Activated T-helper 1 cell treated with anti-CD3 and anti-CD28 coated beads, Interleukin-12 subunit alpha, Interleukin-12 subunit beta, Interleukin-2, Interleukin-4 antibody, amounts not matched to agents 30 ng/mL and 10 ng/mL and 1 ng/mL, durations not matched to agents 14 hours and 24 hours and 36 hours (primary cell): ENCODE data around the gene SLC22A12. TPM values are rescaled to one million over a fixed set of nuclear protein-coding genes. Genes with fewer than 3 reads are reported as not detected.

Experiments used
- DNase-seq: peaks from one replicate; pipeline ENCODE4 v3.0.0; 2021; ENCODE audit warnings: low spot score
- H3K27ac Mint-ChIP-seq: one replicate; pipeline ENCODE4 v1.8.0; 2021; ENCODE audit warnings: mild to moderate bottlenecking, mixed read lengths
- H3K27me3 Mint-ChIP-seq: one replicate; pipeline ENCODE4 v1.8.0; 2022; ENCODE audit warnings: mild to moderate bottlenecking, moderate library complexity, mixed read lengths; ENCODE audit not compliant: insufficient read depth
- H3K36me3 Mint-ChIP-seq: one replicate; pipeline ENCODE4 v1.8.0; 2021; ENCODE audit warnings: low read depth, mixed read lengths
- H3K4me1 Mint-ChIP-seq: one replicate; pipeline ENCODE4 v1.8.0; 2021; ENCODE audit warnings: low read depth, mixed read lengths
- H3K4me3 Mint-ChIP-seq: one replicate; pipeline ENCODE4 v1.8.0; 2021; ENCODE audit warnings: mild to moderate bottlenecking, moderate library complexity, mixed read lengths
- H3K9me3 Mint-ChIP-seq: one replicate; pipeline ENCODE4 v1.8.0; 2021; ENCODE audit warnings: mixed read lengths
- intact Hi-C: fragments of 100-400 bp; cut with micrococcal nuclease; formaldehyde crosslinking; loops from one replicate; pipeline ENCODE4 v1.15.1; 2024
- total RNA-seq: library from RNA; stranded (reverse); gene quantifications from 2 replicates; pipeline ENCODE4 v1.2.3, GENCODE V29; 2022

The SLC22A12 gene
- total RNA-seq = not detected in 2 replicates

DNA sequence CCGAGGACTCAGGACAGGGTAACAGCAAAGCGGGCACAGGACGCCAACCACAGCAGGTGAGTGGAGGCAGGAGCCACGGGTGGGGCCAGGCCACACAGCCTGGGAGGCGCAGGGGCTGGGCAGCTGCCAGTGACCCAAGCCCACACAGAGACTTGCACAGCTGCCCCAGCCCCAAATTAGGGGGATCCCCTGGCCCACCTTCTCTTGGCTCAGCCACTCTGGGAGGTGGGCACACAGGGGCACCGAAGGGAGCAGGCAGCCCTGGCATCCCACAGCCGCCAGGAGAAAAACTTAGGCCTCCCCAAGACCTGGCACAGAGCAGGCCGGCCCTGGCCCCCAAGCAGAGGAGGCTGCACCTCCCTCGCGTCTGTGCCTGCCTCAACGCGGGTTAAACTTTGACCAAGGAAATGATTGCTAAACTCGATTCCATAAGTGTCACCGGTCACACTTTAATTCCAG is at the start of gene SLC22A12:
TSS of gene SLC22A12 (plus strand) at position 458 of the 459 bp plus-strand sequence. CDS start 337 bp downstream, outside the sequence.
- Mint-ChIP-seq H3K9me3 (peaks cover 13% of the 10 kb centered on the region), H3K36me3 (no peaks in the 10 kb centered on the region), H3K27ac (no peak within 1 kb of the TSS), H3K27me3 (no peaks in the 10 kb centered on the region), H3K4me3 (no peak within 1 kb of the TSS), H3K4me1 (no peaks in the 10 kb centered on the region)
- intact Hi-C loops = no loop called here
- no peak for DNase-seq

DNA sequence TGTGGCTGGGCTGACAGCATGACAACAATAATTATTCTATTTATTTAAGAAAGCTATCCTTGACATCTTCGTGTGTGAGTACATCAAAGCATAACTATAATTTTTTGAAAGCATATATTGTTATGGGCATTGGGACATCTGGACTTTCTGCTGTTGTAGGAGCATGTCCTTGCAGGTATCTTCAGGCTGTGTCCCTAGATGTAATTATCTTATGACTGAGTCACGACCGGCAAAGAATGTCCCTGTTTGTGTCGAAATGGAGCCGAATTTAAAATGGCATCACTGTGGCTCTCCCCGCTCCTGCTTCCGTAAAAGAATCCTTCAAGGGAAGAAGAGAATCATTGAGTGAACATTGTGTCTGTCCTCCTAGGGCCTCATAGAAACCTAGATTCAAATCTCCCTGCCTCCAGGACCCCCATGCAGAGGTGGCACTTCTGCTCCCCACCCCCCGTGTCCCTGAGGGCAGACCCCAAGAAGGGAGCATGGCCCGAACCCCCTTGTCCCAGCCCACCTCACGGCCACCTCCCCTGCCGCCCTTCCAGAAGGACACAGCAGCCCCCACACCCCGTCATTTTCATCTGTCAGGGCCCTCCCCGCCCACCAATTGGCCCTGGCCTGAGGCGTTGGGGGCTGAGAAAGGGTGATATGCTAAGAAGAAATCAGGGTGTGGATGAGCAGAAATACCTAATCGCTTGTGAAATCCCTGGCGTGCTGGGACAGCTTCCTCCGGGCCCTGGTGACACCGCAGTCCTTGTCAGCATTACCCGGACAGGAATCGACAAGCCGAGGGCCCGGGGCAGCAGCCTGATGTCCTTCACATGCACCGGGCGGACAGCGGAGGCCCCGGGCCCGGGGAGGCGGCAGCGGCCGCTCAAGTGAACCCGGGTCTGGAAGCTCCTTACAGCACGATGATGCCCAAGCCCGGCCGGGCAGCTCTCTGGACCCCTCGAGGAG is 48.6 kb upstream of the SLC22A12 start:
- intact Hi-C loops = no loop called here
- H3K27ac Mint-ChIP-seq = no peak overlapping the region
- peaks cover 8% of the 10 kb centered on the region for H3K27me3 Mint-ChIP-seq
- no peaks in the 10 kb centered on the region for H3K4me1 Mint-ChIP-seq
- no peak for DNase-seq
- H3K4me3 Mint-ChIP-seq = no peak overlapping the region
- H3K36me3 Mint-ChIP-seq = no peaks in the 10 kb centered on the region
- H3K9me3 Mint-ChIP-seq = no peaks in the 10 kb centered on the region

DNA sequence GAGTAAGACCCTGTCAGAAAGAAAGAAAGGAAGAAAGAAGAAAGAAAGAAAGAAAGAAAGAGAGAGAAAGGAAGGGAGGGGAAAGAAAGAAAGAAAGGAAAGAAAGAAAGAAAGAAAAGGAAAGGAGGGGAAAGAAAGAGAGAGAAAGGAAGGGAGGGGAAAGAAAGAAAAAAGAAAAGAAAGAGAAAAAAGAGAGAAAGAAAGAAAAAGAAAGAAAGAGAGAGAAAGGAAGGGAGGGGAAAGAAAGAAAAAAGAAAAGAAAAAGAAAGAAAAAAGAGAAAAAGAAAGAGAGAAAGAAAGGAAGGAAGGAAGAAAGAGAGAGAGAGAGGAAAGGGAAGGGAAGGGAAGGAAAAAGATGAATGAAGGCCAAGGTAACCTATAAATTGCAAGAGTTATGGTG is 47.2 kb upstream of the SLC22A12 start:
- no peaks in the 10 kb centered on the region for H3K36me3 Mint-ChIP-seq
- intact Hi-C loops = no loop called here
- DNase-seq = no peak
- no peaks in the 10 kb centered on the region for H3K4me1 Mint-ChIP-seq
- H3K27ac Mint-ChIP-seq = no peak overlapping the region
- H3K9me3 Mint-ChIP-seq = no peaks in the 10 kb centered on the region
- no peak overlapping the region for H3K4me3 Mint-ChIP-seq
- peaks cover 2% of the 10 kb centered on the region for H3K27me3 Mint-ChIP-seq

DNA sequence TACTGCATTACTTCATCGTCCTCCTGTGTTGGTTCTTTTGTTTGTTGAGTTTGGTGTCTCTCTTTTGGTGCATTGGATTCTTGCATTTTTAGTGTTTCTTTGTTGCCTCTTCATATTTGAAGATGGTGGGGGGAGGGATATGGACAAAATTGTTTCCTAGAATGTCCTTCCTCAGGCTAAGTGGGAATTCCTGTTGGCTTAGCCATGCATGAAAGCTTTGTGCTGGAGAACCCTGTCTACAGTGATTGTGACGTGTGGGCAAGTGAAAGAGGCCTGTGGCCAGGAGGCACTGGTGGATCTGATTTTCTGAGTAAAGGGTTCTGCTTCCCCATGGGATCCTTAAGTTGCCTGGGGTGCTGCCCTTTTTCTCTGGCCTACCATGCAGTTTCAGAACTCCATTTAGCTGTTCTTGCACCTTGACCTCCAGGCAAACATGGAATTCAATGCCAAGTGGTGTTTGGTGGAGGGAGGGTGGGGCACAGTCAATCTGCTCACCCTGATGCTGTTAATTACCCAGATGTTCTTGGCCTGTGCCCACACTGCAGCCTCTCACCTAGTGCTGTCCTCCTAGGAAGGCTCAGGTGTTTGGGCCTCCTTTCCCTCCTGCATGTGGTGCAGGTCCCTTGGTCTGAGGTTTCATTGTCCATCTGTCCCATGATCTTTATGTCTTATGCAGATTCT is 46.3 kb upstream of the SLC22A12 start:
- H3K4me3 Mint-ChIP-seq = no peak overlapping the region
- intact Hi-C loops = no loop called here
- H3K36me3 Mint-ChIP-seq = no peaks in the 10 kb centered on the region
- no peaks in the 10 kb centered on the region for H3K9me3 Mint-ChIP-seq
- DNase-seq = no peak
- peaks cover 1% of the 10 kb centered on the region for H3K27me3 Mint-ChIP-seq
- H3K4me1 Mint-ChIP-seq = no peaks in the 10 kb centered on the region
- H3K27ac Mint-ChIP-seq = no peak overlapping the region

DNA sequence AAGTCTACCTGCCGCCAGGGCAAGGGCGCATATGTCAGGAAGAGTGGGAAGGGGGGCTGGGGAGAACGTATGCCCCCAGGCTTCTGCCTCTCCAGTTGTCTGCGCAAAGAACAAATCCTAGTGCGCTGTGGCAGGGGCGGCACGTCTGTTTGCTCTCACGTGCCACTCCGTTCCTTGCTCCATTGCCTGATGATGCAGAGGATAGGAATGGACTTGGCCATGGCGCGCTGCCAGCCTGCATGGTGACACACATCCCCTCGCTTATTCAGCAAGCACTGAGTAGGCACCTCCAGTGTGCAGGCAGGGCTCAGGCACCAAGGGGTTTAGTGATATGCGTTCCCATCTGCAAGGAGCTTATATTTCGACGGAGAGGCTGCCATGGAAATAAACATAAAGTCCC is 45.4 kb upstream of the SLC22A12 start:
- Mint-ChIP-seq H3K27ac (no peak overlapping the region), H3K9me3 (no peaks in the 10 kb centered on the region), H3K4me1 (no peaks in the 10 kb centered on the region), H3K4me3 (no peak overlapping the region), H3K27me3 (no peaks in the 10 kb centered on the region), H3K36me3 (no peaks in the 10 kb centered on the region)
- intact Hi-C loops = no loop called here
- DNase-seq = no peak

DNA sequence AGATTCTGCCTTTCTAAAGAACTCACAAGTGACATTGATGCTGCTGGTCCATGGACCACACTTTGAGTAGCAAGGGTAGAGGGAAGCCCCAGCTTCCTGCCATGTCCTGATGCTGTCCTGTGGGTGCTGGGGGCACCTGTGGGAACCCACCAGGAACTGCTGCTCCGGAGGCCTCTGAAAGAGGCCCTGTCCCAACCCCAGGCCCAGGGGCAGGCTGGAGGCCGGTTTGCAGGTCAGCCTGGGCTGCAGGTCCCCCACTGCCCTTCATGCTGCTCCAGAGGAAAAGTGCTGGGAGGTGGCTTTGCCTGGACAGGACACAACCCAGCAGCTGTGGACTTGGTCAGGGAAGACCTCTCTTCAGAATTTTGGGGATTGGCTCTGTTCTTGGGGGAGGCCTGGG is 44.8 kb upstream of the SLC22A12 start:
- no peaks in the 10 kb centered on the region for H3K9me3 Mint-ChIP-seq
- no peaks in the 10 kb centered on the region for H3K27me3 Mint-ChIP-seq
- H3K4me3 Mint-ChIP-seq = no peak overlapping the region
- no peaks in the 10 kb centered on the region for H3K4me1 Mint-ChIP-seq
- intact Hi-C loops = no loop called here
- no peak for DNase-seq
- no peaks in the 10 kb centered on the region for H3K36me3 Mint-ChIP-seq
- H3K27ac Mint-ChIP-seq = no peak overlapping the region

DNA sequence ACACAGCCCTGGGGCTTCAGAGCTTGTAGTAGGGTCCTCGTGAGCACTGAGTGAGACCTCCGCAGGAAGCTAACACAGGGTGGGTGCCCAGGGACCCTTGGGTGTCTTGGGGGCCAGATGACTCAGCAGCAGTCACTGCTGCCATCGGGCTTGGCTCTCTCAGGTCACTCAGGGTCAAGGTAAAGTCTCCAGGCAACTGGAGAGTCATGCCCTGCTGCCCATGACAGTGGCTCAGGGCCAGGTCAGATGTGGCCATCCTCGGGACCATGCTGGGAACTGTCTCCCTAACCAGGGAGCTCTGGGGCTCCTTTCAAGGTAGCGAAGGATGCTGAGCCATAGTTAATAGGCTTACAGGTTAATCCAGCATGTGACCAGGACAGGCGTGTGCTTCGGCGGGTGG is 44.4 kb upstream of the SLC22A12 start:
- intact Hi-C loops = no loop called here
- Mint-ChIP-seq H3K4me1 (no peaks in the 10 kb centered on the region), H3K36me3 (no peaks in the 10 kb centered on the region), H3K4me3 (no peak overlapping the region), H3K9me3 (no peaks in the 10 kb centered on the region), H3K27ac (no peak overlapping the region), H3K27me3 (no peaks in the 10 kb centered on the region)
- DNase-seq = no peak

DNA sequence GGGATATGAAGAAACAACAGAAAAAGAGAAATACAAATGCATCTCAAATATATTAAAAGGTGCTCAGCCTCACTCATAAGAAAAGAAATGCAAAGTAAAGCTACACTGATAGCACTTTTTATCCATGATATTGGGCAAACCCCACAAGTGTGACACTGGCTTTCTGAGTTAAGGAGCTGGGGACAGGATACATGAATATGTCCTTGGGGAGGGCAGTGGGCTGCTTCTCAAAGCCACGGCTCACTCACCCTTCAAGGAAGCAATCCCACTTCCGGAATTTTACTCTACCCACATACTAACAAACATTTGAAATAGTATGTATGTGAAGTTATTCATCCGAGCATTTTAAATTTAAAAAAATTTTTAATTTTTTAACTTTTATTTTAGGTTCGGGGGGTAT is 41.1 kb upstream of the SLC22A12 start:
- no peaks in the 10 kb centered on the region for H3K27me3 Mint-ChIP-seq
- no peak overlapping the region for H3K27ac Mint-ChIP-seq
- no peak for DNase-seq
- H3K4me3 Mint-ChIP-seq = no peak overlapping the region
- no peaks in the 10 kb centered on the region for H3K4me1 Mint-ChIP-seq
- intact Hi-C loops = no loop called here
- no peaks in the 10 kb centered on the region for H3K36me3 Mint-ChIP-seq
- H3K9me3 Mint-ChIP-seq = peaks cover 4% of the 10 kb centered on the region

DNA sequence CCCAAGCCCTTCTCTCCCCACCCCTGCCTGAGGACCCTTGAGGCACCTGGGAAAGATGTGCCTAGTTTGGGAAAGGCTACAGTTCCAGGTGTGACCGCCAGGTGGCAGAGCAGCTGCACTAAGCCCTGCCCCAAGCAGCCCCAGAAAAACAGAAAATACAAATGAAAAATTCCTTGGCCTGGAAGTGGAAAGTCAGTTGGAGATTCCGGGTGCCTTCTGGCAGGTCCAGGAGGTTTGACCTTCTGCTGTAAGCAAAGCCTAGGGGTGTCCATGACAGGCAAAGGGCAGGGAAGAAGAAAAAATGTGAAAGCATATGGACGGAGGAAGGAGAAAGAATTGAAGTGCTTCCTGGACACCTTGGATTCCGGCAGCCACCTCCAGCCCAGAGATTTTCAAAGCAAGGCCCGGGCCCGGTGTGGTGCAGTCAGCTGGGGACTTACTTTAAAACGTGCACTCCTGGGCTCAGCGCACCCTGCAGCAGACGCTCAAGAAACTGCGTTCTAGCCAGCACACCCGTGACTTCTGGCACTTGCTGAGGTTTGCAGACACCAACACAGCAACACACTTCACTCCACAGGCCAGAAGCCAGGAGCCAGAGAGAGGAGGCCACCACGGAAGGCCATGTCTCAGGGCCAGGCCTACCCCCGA is 37.3 kb upstream of the SLC22A12 start:
- H3K4me3 Mint-ChIP-seq = no peak overlapping the region
- intact Hi-C loops = loop anchor here (1.0 kb wide), 3 partner anchors 96 to 170 kb away; partner anchors contain the start of gene NRXN2
- no peaks in the 10 kb centered on the region for H3K4me1 Mint-ChIP-seq
- DNase-seq = peak; percentile 10
- H3K27ac Mint-ChIP-seq = no peak overlapping the region
- peaks cover under 1% of the 10 kb centered on the region for H3K27me3 Mint-ChIP-seq
- H3K9me3 Mint-ChIP-seq = peaks cover 4% of the 10 kb centered on the region
- H3K36me3 Mint-ChIP-seq = no peaks in the 10 kb centered on the region

DNA sequence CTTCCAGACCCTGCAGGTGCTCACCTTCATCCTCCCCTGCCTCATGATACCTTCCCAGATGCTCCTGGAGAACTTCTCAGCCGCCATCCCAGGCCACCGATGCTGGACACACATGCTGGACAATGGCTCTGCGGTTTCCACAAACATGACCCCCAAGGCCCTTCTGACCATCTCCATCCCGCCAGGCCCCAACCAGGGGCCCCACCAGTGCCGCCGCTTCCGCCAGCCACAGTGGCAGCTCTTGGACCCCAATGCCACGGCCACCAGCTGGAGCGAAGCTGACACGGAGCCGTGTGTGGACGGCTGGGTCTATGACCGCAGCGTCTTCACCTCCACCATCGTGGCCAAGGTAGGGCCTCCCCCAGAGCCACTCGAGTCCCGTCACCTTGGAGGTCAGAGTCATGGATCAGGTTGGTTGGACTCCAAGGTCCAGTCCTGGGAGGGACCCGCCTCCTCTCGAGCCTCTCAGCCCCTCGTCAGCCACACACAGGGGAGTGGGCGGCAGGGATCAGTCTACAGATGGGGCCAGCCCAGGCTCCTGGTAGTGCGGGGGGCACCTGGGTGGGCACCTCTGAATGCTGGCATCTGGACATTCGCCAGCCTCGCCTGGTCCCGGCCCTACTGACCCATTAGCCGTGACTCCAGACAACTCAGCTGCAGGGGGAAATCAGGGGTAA is 34.8 kb upstream of the SLC22A12 start:
- intact Hi-C loops = no loop called here
- H3K4me1 Mint-ChIP-seq = no peaks in the 10 kb centered on the region
- H3K9me3 Mint-ChIP-seq = peaks cover 4% of the 10 kb centered on the region
- no peak for DNase-seq
- H3K36me3 Mint-ChIP-seq = no peaks in the 10 kb centered on the region
- H3K4me3 Mint-ChIP-seq = no peak overlapping the region
- H3K27ac Mint-ChIP-seq = no peak overlapping the region
- H3K27me3 Mint-ChIP-seq = peaks cover 1% of the 10 kb centered on the region

DNA sequence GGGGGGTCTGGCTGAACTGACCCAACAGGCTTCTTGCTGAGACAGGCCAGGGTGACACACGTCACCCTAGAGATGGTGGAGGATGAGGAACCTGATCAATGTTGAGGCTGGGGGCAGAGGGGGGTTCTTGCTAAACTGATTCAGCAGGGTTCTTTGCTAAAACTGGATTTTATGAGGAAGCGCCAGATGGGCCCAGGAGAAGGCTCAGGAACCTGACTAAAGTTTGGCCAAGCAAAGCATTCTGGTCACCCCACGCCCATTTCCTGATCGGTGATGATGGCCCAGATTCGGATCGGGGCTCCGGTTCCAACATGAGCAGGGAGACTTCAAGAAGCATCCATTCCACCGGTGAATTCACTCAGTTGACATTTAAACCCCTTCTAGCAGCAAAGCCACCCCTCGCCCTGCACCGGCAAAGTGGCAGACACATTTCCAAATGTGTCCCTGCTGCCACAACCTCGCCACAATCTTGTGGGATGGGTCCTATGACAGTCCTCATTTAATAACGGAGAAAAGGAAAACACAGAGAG is 34.2 kb upstream of the SLC22A12 start:
- no peaks in the 10 kb centered on the region for H3K36me3 Mint-ChIP-seq
- H3K27ac Mint-ChIP-seq = no peak overlapping the region
- intact Hi-C loops = no loop called here
- H3K4me3 Mint-ChIP-seq = no peak overlapping the region
- peaks cover 1% of the 10 kb centered on the region for H3K27me3 Mint-ChIP-seq
- no peak for DNase-seq
- H3K9me3 Mint-ChIP-seq = peaks cover 4% of the 10 kb centered on the region
- H3K4me1 Mint-ChIP-seq = no peaks in the 10 kb centered on the region

DNA sequence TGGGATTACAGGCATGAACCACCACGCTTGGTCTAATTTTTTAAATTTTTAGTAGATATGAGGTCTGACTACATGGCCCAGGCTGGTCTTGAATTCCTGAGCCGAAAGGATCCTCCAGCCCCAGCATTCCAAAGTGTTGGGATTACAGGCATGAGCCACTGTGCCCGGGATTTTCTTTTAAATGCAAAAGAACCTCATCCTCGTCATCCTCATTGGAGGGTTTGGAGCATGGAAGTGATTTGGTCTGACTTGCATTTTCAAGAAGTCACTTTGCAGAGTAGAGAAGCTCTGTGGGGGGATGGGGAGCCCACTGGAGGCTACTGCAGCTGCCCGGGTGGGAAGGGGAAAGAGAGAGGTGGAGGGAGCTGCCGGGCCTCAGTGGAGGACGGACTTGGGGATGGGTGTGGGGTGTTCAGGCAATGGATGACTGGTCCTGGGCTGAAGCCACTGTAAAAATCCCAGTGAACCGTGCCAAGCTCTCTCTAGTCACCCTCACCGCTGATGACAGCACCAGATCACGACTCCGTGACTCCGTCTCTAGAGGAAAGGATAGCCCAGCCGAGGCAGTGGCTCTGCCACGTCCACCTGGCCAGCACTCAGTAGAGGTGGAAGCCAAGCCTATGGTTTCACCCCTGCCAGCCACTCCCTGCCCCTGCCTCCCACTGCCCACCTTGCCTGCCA is 32.8 kb upstream of the SLC22A12 start:
- H3K9me3 Mint-ChIP-seq = no peaks in the 10 kb centered on the region
- peaks cover 1% of the 10 kb centered on the region for H3K27me3 Mint-ChIP-seq
- no peak for DNase-seq
- H3K36me3 Mint-ChIP-seq = no peaks in the 10 kb centered on the region
- H3K27ac Mint-ChIP-seq = no peak overlapping the region
- H3K4me3 Mint-ChIP-seq = no peak overlapping the region
- intact Hi-C loops = no loop called here
- H3K4me1 Mint-ChIP-seq = no peaks in the 10 kb centered on the region
